ENCODE measurements around the gene ARSI.

- TF ChIP-seq CTCF (IDR thresholded peaks at IDR 0.05) (no peak), ZFX (IDR thresholded peaks at IDR 0.05; ENCODE audit: borderline replicate concordance) (no peak)
Observed at GRCh38 chr5:150320044-150320613, 17.4 kb upstream of the ARSI start.
